ENCODE results near the gene SPDYA. TPM values are rescaled to one million over a fixed set of nuclear protein-coding genes. Genes with fewer than 3 reads are reported as not detected.
A peak's percentile ranks its signal among the peaks of the same experiment; 100 is the strongest.

SPDYA gene
- polyA plus RNA-seq, 1 donor from 2014 or later: 0.46 TPM

DNA sequence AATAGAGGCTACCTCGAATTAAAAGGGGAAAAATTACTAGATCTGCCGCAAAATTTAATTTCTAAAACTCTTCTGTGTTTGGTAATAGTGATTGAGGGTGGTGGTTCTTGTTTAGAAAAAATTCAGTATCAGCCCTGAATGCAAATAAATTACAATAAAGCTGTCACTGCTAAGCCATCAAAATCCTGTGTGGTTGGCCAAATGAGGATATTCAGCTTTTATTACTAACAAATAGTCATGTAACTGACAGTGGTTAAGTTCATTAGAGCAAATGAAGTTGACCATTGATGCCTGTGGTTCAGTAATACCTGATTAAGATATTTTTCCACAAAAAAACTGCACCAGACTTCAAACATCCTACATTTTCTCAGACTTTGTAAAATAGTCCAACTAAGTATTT is 44.6 kb upstream of the SPDYA start:
- peak overlapping the region; percentile 36 for H3K27ac ChIP-seq (ENCODE audit: low read length)
- no peaks in the 10 kb centered on the region for H3K36me3 ChIP-seq (ENCODE audit: insufficient read depth, low read length)
- no peaks in the 10 kb centered on the region for H3K27me3 ChIP-seq (ENCODE audit: insufficient read depth, low read depth, low read length)
- no peak for TF ChIP-seq RAD21 (conservative IDR thresholded peaks at IDR 0.05)
- peak overlapping the region; percentile 6 for H3K4me3 ChIP-seq (ENCODE audit: low read length)
- no peak overlapping the region for H3K4me2 ChIP-seq (ENCODE audit: low read length)
- H4K20me1 ChIP-seq (ENCODE audit: insufficient read depth): peaks cover 19% of the 10 kb centered on the region
- no peak overlapping the region for H3K9ac ChIP-seq (ENCODE audit: low read length)
- H2AFZ ChIP-seq (ENCODE audit: low read depth, low read length): no peak overlapping the region
- no peaks in the 10 kb centered on the region for H3K9me3 ChIP-seq (ENCODE audit: low read length)
- H3K9me2 ChIP-seq (ENCODE audit: insufficient read depth, low read length): no peaks in the 10 kb centered on the region
- peaks cover 8% of the 10 kb centered on the region for H3F3A ChIP-seq (ENCODE audit: insufficient read depth, low read length, poor library complexity, severe bottlenecking)
- peaks cover 93% of the 10 kb centered on the region for H3K79me2 ChIP-seq (replicated peaks; ENCODE audit: insufficient read depth, low read length)

DNA sequence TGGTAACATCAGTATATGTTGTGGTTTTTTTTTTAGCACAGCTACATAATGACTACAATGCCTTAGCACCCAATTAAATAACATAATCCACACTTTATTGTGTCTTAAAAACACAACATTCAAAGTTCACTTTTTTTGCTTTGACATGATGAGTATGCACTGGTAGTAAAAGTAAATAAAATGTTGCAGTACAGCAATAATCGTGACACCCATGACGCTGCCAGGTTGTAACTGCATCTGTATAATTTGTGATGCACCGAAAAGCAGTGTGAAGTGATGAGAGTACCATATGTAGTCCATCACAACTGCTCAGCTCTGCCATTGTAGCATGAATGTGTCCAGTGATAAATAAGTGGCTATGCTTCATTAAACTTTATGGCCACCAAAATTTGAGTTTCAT is 43.3 kb upstream of the SPDYA start:
- H3K9me3 ChIP-seq (ENCODE audit: low read length): no peaks in the 10 kb centered on the region
- H3K9me2 ChIP-seq (ENCODE audit: insufficient read depth, low read length): no peaks in the 10 kb centered on the region
- no peak overlapping the region for H2AFZ ChIP-seq (ENCODE audit: low read depth, low read length)
- H3K27me3 ChIP-seq (ENCODE audit: insufficient read depth, low read depth, low read length): no peaks in the 10 kb centered on the region
- H3K9ac ChIP-seq (ENCODE audit: low read length): no peak overlapping the region
- peaks cover 93% of the 10 kb centered on the region for H3K79me2 ChIP-seq (replicated peaks; ENCODE audit: insufficient read depth, low read length)
- H3K36me3 ChIP-seq (ENCODE audit: insufficient read depth, low read length): no peaks in the 10 kb centered on the region
- peaks cover 11% of the 10 kb centered on the region for H4K20me1 ChIP-seq (ENCODE audit: insufficient read depth)
- TF ChIP-seq POLR2AphosphoS5 (IDR thresholded peaks at IDR 0.05): no peak
- no peak for TF ChIP-seq EZH2 (IDR thresholded peaks at IDR 0.05; ENCODE audit: borderline replicate concordance, insufficient read depth, low read length, poor library complexity, severe bottlenecking)
- TF ChIP-seq MXI1 (conservative IDR thresholded peaks at IDR 0.05; ENCODE audit: poor library complexity, severe bottlenecking): no peak
- TF ChIP-seq EP300 (conservative IDR thresholded peaks at IDR 0.05; ENCODE audit: poor library complexity, severe bottlenecking): no peak
- no peak for TF ChIP-seq REST (IDR thresholded peaks at IDR 0.05; ENCODE audit: borderline replicate concordance)
- TF ChIP-seq TAF1 (IDR thresholded peaks at IDR 0.05; ENCODE audit: low read depth): no peak
- TF ChIP-seq, protein P1, sequence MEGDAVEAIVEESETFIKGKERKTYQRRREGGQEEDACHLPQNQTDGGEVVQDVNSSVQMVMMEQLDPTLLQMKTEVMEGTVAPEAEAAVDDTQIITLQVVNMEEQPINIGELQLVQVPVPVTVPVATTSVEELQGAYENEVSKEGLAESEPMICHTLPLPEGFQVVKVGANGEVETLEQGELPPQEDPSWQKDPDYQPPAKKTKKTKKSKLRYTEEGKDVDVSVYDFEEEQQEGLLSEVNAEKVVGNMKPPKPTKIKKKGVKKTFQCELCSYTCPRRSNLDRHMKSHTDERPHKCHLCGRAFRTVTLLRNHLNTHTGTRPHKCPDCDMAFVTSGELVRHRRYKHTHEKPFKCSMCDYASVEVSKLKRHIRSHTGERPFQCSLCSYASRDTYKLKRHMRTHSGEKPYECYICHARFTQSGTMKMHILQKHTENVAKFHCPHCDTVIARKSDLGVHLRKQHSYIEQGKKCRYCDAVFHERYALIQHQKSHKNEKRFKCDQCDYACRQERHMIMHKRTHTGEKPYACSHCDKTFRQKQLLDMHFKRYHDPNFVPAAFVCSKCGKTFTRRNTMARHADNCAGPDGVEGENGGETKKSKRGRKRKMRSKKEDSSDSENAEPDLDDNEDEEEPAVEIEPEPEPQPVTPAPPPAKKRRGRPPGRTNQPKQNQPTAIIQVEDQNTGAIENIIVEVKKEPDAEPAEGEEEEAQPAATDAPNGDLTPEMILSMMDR (IDR thresholded peaks at IDR 0.05; ENCODE audit: poor library complexity, severe bottlenecking): no peak
- TF ChIP-seq SMC3 (conservative IDR thresholded peaks at IDR 0.05; ENCODE audit: poor library complexity): no peak
- TF ChIP-seq RAD21 (conservative IDR thresholded peaks at IDR 0.05): no peak
- H3K4me2 ChIP-seq (ENCODE audit: low read length): no peak overlapping the region
- no peak overlapping the region for H3K4me3 ChIP-seq (ENCODE audit: low read length)
- peaks cover 6% of the 10 kb centered on the region for H3F3A ChIP-seq (ENCODE audit: insufficient read depth, low read length, poor library complexity, severe bottlenecking)
- H3K27ac ChIP-seq (ENCODE audit: low read length): no peak overlapping the region

DNA sequence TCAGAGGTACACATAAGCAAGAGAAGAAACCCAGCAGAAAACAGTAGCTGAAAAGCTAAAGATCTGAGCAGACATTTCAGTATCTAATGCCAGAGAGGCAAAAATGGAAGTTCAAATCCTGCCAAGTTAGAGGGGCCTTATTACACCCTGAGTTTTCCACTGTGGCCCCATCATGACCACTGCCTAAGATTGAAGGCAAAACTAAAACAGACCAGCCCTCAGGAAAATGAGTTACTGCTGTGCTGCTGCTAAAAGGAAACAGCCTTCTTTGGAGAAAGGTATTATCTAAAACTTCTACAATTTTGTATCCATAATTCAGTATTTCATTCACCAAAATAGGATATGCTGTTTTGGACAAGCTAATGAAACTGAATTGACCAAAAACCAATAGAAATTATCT is 42.2 kb upstream of the SPDYA start:
- peaks cover 93% of the 10 kb centered on the region for H3K79me2 ChIP-seq (replicated peaks; ENCODE audit: insufficient read depth, low read length)
- H3K36me3 ChIP-seq (ENCODE audit: insufficient read depth, low read length): no peaks in the 10 kb centered on the region
- H4K20me1 ChIP-seq (ENCODE audit: insufficient read depth): peaks cover 11% of the 10 kb centered on the region
- H3K9me2 ChIP-seq (ENCODE audit: insufficient read depth, low read length): no peaks in the 10 kb centered on the region
- no peaks in the 10 kb centered on the region for H3K9me3 ChIP-seq (ENCODE audit: low read length)
- H3F3A ChIP-seq (ENCODE audit: insufficient read depth, low read length, poor library complexity, severe bottlenecking): peaks cover 6% of the 10 kb centered on the region
- no peak overlapping the region for H2AFZ ChIP-seq (ENCODE audit: low read depth, low read length)
- TF ChIP-seq SMC3 (conservative IDR thresholded peaks at IDR 0.05; ENCODE audit: poor library complexity) (no peak), MXI1 (conservative IDR thresholded peaks at IDR 0.05; ENCODE audit: poor library complexity, severe bottlenecking) (no peak), POLR2AphosphoS5 (IDR thresholded peaks at IDR 0.05) (no peak), TAF1 (IDR thresholded peaks at IDR 0.05; ENCODE audit: low read depth) (no peak), REST (IDR thresholded peaks at IDR 0.05; ENCODE audit: borderline replicate concordance) (no peak), EZH2 (IDR thresholded peaks at IDR 0.05; ENCODE audit: borderline replicate concordance, insufficient read depth, low read length, poor library complexity, severe bottlenecking) (no peak), RAD21 (conservative IDR thresholded peaks at IDR 0.05) (no peak), EP300 (conservative IDR thresholded peaks at IDR 0.05; ENCODE audit: poor library complexity, severe bottlenecking) (no peak)
- TF ChIP-seq, protein P1 (IDR thresholded peaks at IDR 0.05; ENCODE audit: poor library complexity, severe bottlenecking): no peak
- H3K27ac ChIP-seq (ENCODE audit: low read length): no peak overlapping the region
- no peak overlapping the region for H3K9ac ChIP-seq (ENCODE audit: low read length)
- no peak overlapping the region for H3K4me2 ChIP-seq (ENCODE audit: low read length)
- no peaks in the 10 kb centered on the region for H3K27me3 ChIP-seq (ENCODE audit: insufficient read depth, low read depth, low read length)
- no peak overlapping the region for H3K4me3 ChIP-seq (ENCODE audit: low read length)

Data from neural cell (in vitro differentiated cells).